GM19455 (cell line): Measurements from ENCODE around the gene CUL5.
"Not testable (repeated sequence)": the region's sequence is repeated elsewhere in the genome, so short reads cannot be mapped to it uniquely, and the experiment has no call there.

ENCODE experiments used
- ATAC-seq: cut with Tn5 transposase; IDR thresholded peaks from one replicate; pipeline ENCODE4 v1.9.1; 2021; ENCODE audit not compliant: unreplicated experiment

The CUL5 gene

GRCh38 chr11:108019870-108020540 is 11.3 kb downstream of the CUL5 start:
- ATAC-seq: no peak

- peak; percentile 95 for ATAC-seq
These were observed 16.8 kb downstream of the CUL5 start for GRCh38 chr11:108025387-108026080.

- no peak for ATAC-seq
These were observed 18.4 kb downstream of the CUL5 start for GRCh38 chr11:108027057-108027456.

- not testable (repeated sequence) for ATAC-seq
These were observed 20.2 kb downstream of the CUL5 start for GRCh38 chr11:108028822-108029441.

- not testable (repeated sequence) for ATAC-seq
These were observed 22.9 kb downstream of the CUL5 start for GRCh38 chr11:108031604-108032003.

GRCh38 chr11:108032800-108033199 is 24.1 kb downstream of the CUL5 start:
- ATAC-seq: no peak

GRCh38 chr11:108034034-108034433 is 25.3 kb downstream of the CUL5 start:
- ATAC-seq: no peak

GRCh38 chr11:108034952-108035351 is 26.3 kb downstream of the CUL5 start:
- no peak for ATAC-seq

GRCh38 chr11:108035690-108036089 is 27.0 kb downstream of the CUL5 start:
- ATAC-seq: no peak

GRCh38 chr11:108037211-108037610 is 28.5 kb downstream of the CUL5 start:
- no peak for ATAC-seq

GRCh38 chr11:108037636-108038035 is 28.9 kb downstream of the CUL5 start:
- no peak for ATAC-seq

- ATAC-seq: no peak
These were observed 39.6 kb downstream of the CUL5 start for GRCh38 chr11:108048269-108048668.

- ATAC-seq: no peak
These were observed 53.6 kb downstream of the CUL5 start for GRCh38 chr11:108062336-108062735.

GRCh38 chr11:108063410-108063809 is 54.7 kb downstream of the CUL5 start:
- no peak for ATAC-seq

- ATAC-seq: no peak
These were observed 61.2 kb downstream of the CUL5 start for GRCh38 chr11:108069947-108070346.

- no peak for ATAC-seq
These were observed 76.1 kb downstream of the CUL5 start for GRCh38 chr11:108084811-108085210.

- ATAC-seq: no peak
These were observed 77.0 kb downstream of the CUL5 start for GRCh38 chr11:108085672-108086071.

- ATAC-seq: no peak
These were observed 83.4 kb downstream of the CUL5 start for GRCh38 chr11:108092134-108092533.

GRCh38 chr11:108093128-108093904 is 84.6 kb downstream of the CUL5 start:
- ATAC-seq: no peak

GRCh38 chr11:108097179-108097578 is 88.5 kb downstream of the CUL5 start:
- no peak for ATAC-seq

- ATAC-seq: no peak
These were observed 92.5 kb downstream of the CUL5 start for GRCh38 chr11:108101090-108101775.
